ENCODE results near the gene VIPR2. TPM values are rescaled to one million over a fixed set of nuclear protein-coding genes. Genes with fewer than 3 reads are reported as not detected.

Gene VIPR2
- total and polyA plus RNA-seq, 11 donors: 3.3 to 27.0 (median 18.5) TPM

- DNase-seq: no peak
- no peak overlapping the region for H3K27ac ChIP-seq
- H3K9me3 ChIP-seq: no peaks in the 10 kb centered on the region
- TF ChIP-seq CTCF (IDR thresholded peaks at IDR 0.05): no peak
- no peak for TF ChIP-seq POLR2A (IDR thresholded peaks at IDR 0.05)
- no peaks in the 10 kb centered on the region for H3K27me3 ChIP-seq
- peaks cover 0 to 8% (median 0%) of the 10 kb centered on the region in 12 donors for H3K4me1 ChIP-seq
- intact Hi-C loops (cut with DNase I): loop anchor here in 2 of 10 donors (10.0 kb wide), 1 partner anchor 107 kb away; the partner anchor contains the start of gene VIPR2 (in 2 of the 2)
- peaks cover 0 to 43% (median 25%) of the 10 kb centered on the region in 9 donors for H3K36me3 ChIP-seq
- no peak for ATAC-seq
- 73 to 86% (median 79%) methylated on average over 10 of the region's 10 CpGs for WGBS, 4 donors
- no peak overlapping the region for H3K4me3 ChIP-seq
Measured at GRCh38 chr7:159038066-159038465, 106.6 kb downstream of the VIPR2 start.

- intact Hi-C loops (cut with DNase I): loop anchor here in 2 of 10 donors (10.0 kb wide), 1 partner anchor 108 kb away; the partner anchor contains the start of gene VIPR2 (in 2 of the 2)
Measured at GRCh38 chr7:159036916-159037605, 107.6 kb downstream of the VIPR2 start.

GRCh38 chr7:159035571-159036073 is 109.0 kb downstream of the VIPR2 start:
- no peaks in the 10 kb centered on the region for H3K9me3 ChIP-seq
- no peak overlapping the region for H3K4me3 ChIP-seq
- TF ChIP-seq CTCF (IDR thresholded peaks at IDR 0.05) (no peak), POLR2A (IDR thresholded peaks at IDR 0.05) (no peak)
- 76 to 81% (median 78%) methylated on average over 21 of the region's 21 CpGs for WGBS, 4 donors
- H3K36me3 ChIP-seq: peaks cover 0 to 43% (median 17%) of the 10 kb centered on the region in 9 donors
- intact Hi-C loops (cut with DNase I): loop anchor here in 2 of 10 donors (10.0 kb wide), 1 partner anchor 109 kb away; the partner anchor contains the start of gene VIPR2 (in 2 of the 2)
- H3K27ac ChIP-seq: no peak overlapping the region
- H3K4me1 ChIP-seq: peaks cover 0 to 20% (median 7%) of the 10 kb centered on the region in 12 donors
- ATAC-seq (no peak), DNase-seq (peak in 1 of 5 donors; percentile 55)
- H3K27me3 ChIP-seq: peaks cover 0 to 5% (median 0%) of the 10 kb centered on the region in 9 donors

More at GRCh38 chr7:159036916-159037605, 107.6 kb downstream of the VIPR2 start:
- H3K9me3 ChIP-seq: no peaks in the 10 kb centered on the region
- H3K4me1 ChIP-seq: peaks cover 0 to 14% (median 1%) of the 10 kb centered on the region in 12 donors
- TF ChIP-seq POLR2A (IDR thresholded peaks at IDR 0.05): no peak
- H3K4me3 ChIP-seq: no peak overlapping the region
- 64 to 77% (median 75%) methylated on average over 17 to 21 of the region's 21 CpGs for WGBS, 4 donors
- DNase-seq (peak in 1 of 5 donors; percentile 42), ATAC-seq (no peak)
- H3K27me3 ChIP-seq: no peaks in the 10 kb centered on the region
- H3K27ac ChIP-seq: no peak overlapping the region
- H3K36me3 ChIP-seq: peaks cover 0 to 43% (median 25%) of the 10 kb centered on the region in 9 donors

- peaks cover 0 to 8% (median 0%) of the 10 kb centered on the region in 9 donors for H3K27me3 ChIP-seq
- H3K36me3 ChIP-seq: peaks cover 0 to 38% (median 11%) of the 10 kb centered on the region in 9 donors
- no peak overlapping the region for H3K4me3 ChIP-seq
- no peak for TF ChIP-seq CTCF (IDR thresholded peaks at IDR 0.05)
- no peak for TF ChIP-seq POLR2A (IDR thresholded peaks at IDR 0.05)
- peaks cover 0 to 27% (median 10%) of the 10 kb centered on the region in 12 donors for H3K4me1 ChIP-seq
- DNase-seq (no peak), ATAC-seq (no peak)
- H3K27ac ChIP-seq: no peak overlapping the region
- intact Hi-C loops (cut with DNase I): loop anchor here in 4 of 10 donors (5.0 to 10.0 kb wide), 3 partner anchors 32 to 112 kb away; partner anchors contain the start of gene VIPR2 (in 2 of the 4)
- no peaks in the 10 kb centered on the region for H3K9me3 ChIP-seq
- 82 to 90% (median 89%) methylated on average over 8 to 9 of the region's 9 CpGs for WGBS, 4 donors
Measured at GRCh38 chr7:159034988-159035387, 109.7 kb downstream of the VIPR2 start.
